ENCODE results near the gene OR2V2.

OR2V2 gene

GRCh38 chr5:181203093-181203711 lies 55.8 kb downstream of the OR2V2 start:
- Histone ChIP-seq H3K27me3 (replicated peaks in 2 of 5; ENCODE audit: control insufficient read depth in 4 of 5, insufficient read depth in 5 of 5, low read length in 4 of 5) (peaks cover 0 to 50% (median 20%) of the 10 kb centered on the region in 5 experiments), H3K9me3 (ENCODE audit: control extremely low read depth in 1 of 5, control insufficient read depth in 4 of 5, insufficient read depth in 2 of 5, low read depth in 1 of 5, low read length in 4 of 5) (no peaks in the 10 kb centered on the region), H3K4me3 (ENCODE audit: control insufficient read depth in 1 of 7, extremely low read depth in 1 of 7, insufficient read depth in 4 of 7, low read depth in 2 of 7, low read length in 6 of 7) (peak overlapping the region in 4 of 7 experiments; percentile 37 to 83 (median 73)), H3K36me3 (ENCODE audit: control insufficient read depth in 4 of 4, insufficient read depth in 4 of 4, low read length in 3 of 4) (no peaks in the 10 kb centered on the region), H3K4me1 (ENCODE audit: control extremely low read depth in 1 of 4, control insufficient read depth in 4 of 4, insufficient read depth in 4 of 4, low read length in 3 of 4) (peaks cover 1 to 41% (median 34%) of the 10 kb centered on the region in 4 experiments), H3K27ac (ENCODE audit: insufficient read depth in 1 of 2, low read depth in 1 of 2, low read length in 2 of 2, poor library complexity in 1 of 2, severe bottlenecking in 2 of 2) (no peak overlapping the region)
- ChIA-PET CTCF (interaction anchor here (1.4 to 7.2 kb wide), 3 partner anchors 12 to 33 kb away, joined by 3 to 105 read pairs (median 9); no protein-coding TSS in a partner anchor), POLR2A (interaction anchor here (0.5 to 2.4 kb wide), 2 partner anchors 12 to 15 kb away, joined by 3 to 10 read pairs; no protein-coding TSS in a partner anchor)
- DNase-seq: peak in 1 of 3 donors; percentile 42
- 89% methylated on average over 4 of the region's 11 CpGs for WGBS (ENCODE audit: insufficient coverage)

GRCh38 chr5:181203777-181204112 lies 56.4 kb downstream of the OR2V2 start:
- CTCF ChIA-PET: interaction anchor here (1.4 to 7.2 kb wide), 3 partner anchors 13 to 33 kb away, joined by 3 to 105 read pairs (median 9); no protein-coding TSS in a partner anchor
- POLR2A ChIA-PET: interaction anchor here (0.5 to 2.4 kb wide), 2 partner anchors 12 to 15 kb away, joined by 3 to 10 read pairs; no protein-coding TSS in a partner anchor
- WGBS (ENCODE audit: insufficient coverage): 3% methylated on average over 13 of the region's 17 CpGs
- Histone ChIP-seq H3K9me3 (ENCODE audit: control extremely low read depth in 1 of 5, control insufficient read depth in 4 of 5, insufficient read depth in 2 of 5, low read depth in 1 of 5, low read length in 4 of 5) (no peaks in the 10 kb centered on the region), H3K4me3 (ENCODE audit: control insufficient read depth in 1 of 7, extremely low read depth in 1 of 7, insufficient read depth in 4 of 7, low read depth in 2 of 7, low read length in 6 of 7) (peak overlapping the region; percentile 37 to 83 (median 73)), H3K27ac (ENCODE audit: insufficient read depth in 1 of 2, low read depth in 1 of 2, low read length in 2 of 2, poor library complexity in 1 of 2, severe bottlenecking in 2 of 2) (no peak overlapping the region), H3K27me3 (replicated peaks in 2 of 5; ENCODE audit: control insufficient read depth in 4 of 5, insufficient read depth in 5 of 5, low read length in 4 of 5) (peaks cover 0 to 50% (median 20%) of the 10 kb centered on the region in 5 experiments), H3K4me1 (ENCODE audit: control extremely low read depth in 1 of 4, control insufficient read depth in 4 of 4, insufficient read depth in 4 of 4, low read length in 3 of 4) (peaks cover 1 to 41% (median 34%) of the 10 kb centered on the region in 4 experiments), H3K36me3 (ENCODE audit: control insufficient read depth in 4 of 4, insufficient read depth in 4 of 4, low read length in 3 of 4) (no peaks in the 10 kb centered on the region)
- DNase-seq: no peak

GRCh38 chr5:181204113-181204825 lies 56.9 kb downstream of the OR2V2 start:
- CTCF ChIA-PET: interaction anchor here (1.4 to 7.2 kb wide), 3 partner anchors 14 to 34 kb away, joined by 3 to 105 read pairs (median 9); no protein-coding TSS in a partner anchor
- POLR2A ChIA-PET: interaction anchor here (0.5 to 2.4 kb wide), 4 partner anchors 13 to 16 kb away, joined by 3 to 10 read pairs (median 4); no protein-coding TSS in a partner anchor
- peak in 1 of 3 donors; percentile 59 for DNase-seq
- 2% methylated on average over 57 of the region's 67 CpGs for WGBS (ENCODE audit: insufficient coverage)
- Histone ChIP-seq H3K4me3 (ENCODE audit: control insufficient read depth in 1 of 7, extremely low read depth in 1 of 7, insufficient read depth in 4 of 7, low read depth in 2 of 7, low read length in 6 of 7) (peak overlapping the region; percentile 39 to 83 (median 73)), H3K27me3 (replicated peaks in 2 of 5; ENCODE audit: control insufficient read depth in 4 of 5, insufficient read depth in 5 of 5, low read length in 4 of 5) (peaks cover 0 to 50% (median 20%) of the 10 kb centered on the region in 5 experiments), H3K4me1 (ENCODE audit: control extremely low read depth in 1 of 4, control insufficient read depth in 4 of 4, insufficient read depth in 4 of 4, low read length in 3 of 4) (peaks cover 1 to 41% (median 34%) of the 10 kb centered on the region in 4 experiments), H3K9me3 (ENCODE audit: control extremely low read depth in 1 of 5, control insufficient read depth in 4 of 5, insufficient read depth in 2 of 5, low read depth in 1 of 5, low read length in 4 of 5) (no peaks in the 10 kb centered on the region), H3K27ac (ENCODE audit: insufficient read depth in 1 of 2, low read depth in 1 of 2, low read length in 2 of 2, poor library complexity in 1 of 2, severe bottlenecking in 2 of 2) (no peak overlapping the region), H3K36me3 (ENCODE audit: control insufficient read depth in 4 of 4, insufficient read depth in 4 of 4, low read length in 3 of 4) (no peaks in the 10 kb centered on the region)

GRCh38 chr5:181204826-181205760 lies 57.7 kb downstream of the OR2V2 start, which contains the start of gene TRIM7:
Gene TRIM7, minus strand, starts transcription at chr5:181205196. Its CDS starts 86 bp downstream, at chr5:181205110.
- CTCF ChIA-PET: interaction anchor here (2.4 to 7.2 kb wide), 2 partner anchors 14 to 20 kb away, joined by 9 to 105 read pairs; no protein-coding TSS in a partner anchor
- Histone ChIP-seq H3K4me3 (ENCODE audit: control insufficient read depth in 1 of 7, extremely low read depth in 1 of 7, insufficient read depth in 4 of 7, low read depth in 2 of 7, low read length in 6 of 7) (peak within 1 kb of the TSS; percentile 39 to 83 (median 73)), H3K4me1 (ENCODE audit: control extremely low read depth in 1 of 4, control insufficient read depth in 4 of 4, insufficient read depth in 4 of 4, low read length in 3 of 4) (peaks cover 1 to 41% (median 34%) of the 10 kb centered on the region in 4 experiments), H3K27ac (ENCODE audit: insufficient read depth in 1 of 2, low read depth in 1 of 2, low read length in 2 of 2, poor library complexity in 1 of 2, severe bottlenecking in 2 of 2) (no peak within 1 kb of the TSS), H3K36me3 (ENCODE audit: control insufficient read depth in 4 of 4, insufficient read depth in 4 of 4, low read length in 3 of 4) (no peaks in the 10 kb centered on the region), H3K9me3 (ENCODE audit: control extremely low read depth in 1 of 5, control insufficient read depth in 4 of 5, insufficient read depth in 2 of 5, low read depth in 1 of 5, low read length in 4 of 5) (no peaks in the 10 kb centered on the region), H3K27me3 (replicated peaks in 2 of 5; ENCODE audit: control insufficient read depth in 4 of 5, insufficient read depth in 5 of 5, low read length in 4 of 5) (peaks cover 0 to 49% (median 15%) of the 10 kb centered on the region in 5 experiments)
- no peak for DNase-seq
- POLR2A ChIA-PET: interaction anchor here (0.6 to 2.4 kb wide), 6 partner anchors 13 to 37 kb away, joined by 3 to 10 read pairs (median 4); no protein-coding TSS in a partner anchor
- WGBS (ENCODE audit: insufficient coverage): under 1% methylated on average over 84 of the region's 94 CpGs

GRCh38 chr5:181205761-181206649 lies 58.6 kb downstream of the OR2V2 start:
- peaks cover 0 to 43% (median 13%) of the 10 kb centered on the region in 5 experiments for H3K27me3 ChIP-seq (replicated peaks in 2 of 5; ENCODE audit: control insufficient read depth in 4 of 5, insufficient read depth in 5 of 5, low read length in 4 of 5)
- under 1% methylated on average over 36 of the region's 37 CpGs for WGBS (ENCODE audit: insufficient coverage)
- ChIA-PET POLR2A (interaction anchor here (0.6 to 3.0 kb wide), 6 partner anchors 11 to 20 kb away, joined by 3 to 16 read pairs (median 6); partner anchors contain the start of gene TRIM41), CTCF (interaction anchor here (1.1 to 7.2 kb wide), 6 partner anchors 9 to 33 kb away, joined by 5 to 105 read pairs (median 7); partner anchors contain the start of gene TRIM41)
- no peaks in the 10 kb centered on the region for H3K36me3 ChIP-seq (ENCODE audit: control insufficient read depth in 4 of 4, insufficient read depth in 4 of 4, low read length in 3 of 4)
- H3K4me1 ChIP-seq (ENCODE audit: control extremely low read depth in 1 of 4, control insufficient read depth in 4 of 4, insufficient read depth in 4 of 4, low read length in 3 of 4): peaks cover 1 to 41% (median 34%) of the 10 kb centered on the region in 4 experiments
- H3K4me3 ChIP-seq (ENCODE audit: control insufficient read depth in 1 of 7, extremely low read depth in 1 of 7, insufficient read depth in 4 of 7, low read depth in 2 of 7, low read length in 6 of 7): peak overlapping the region; percentile 44 to 83 (median 73)
- H3K9me3 ChIP-seq (ENCODE audit: control extremely low read depth in 1 of 5, control insufficient read depth in 4 of 5, insufficient read depth in 2 of 5, low read depth in 1 of 5, low read length in 4 of 5): no peaks in the 10 kb centered on the region
- peak in 1 of 3 donors; percentile 63 for DNase-seq
- no peak overlapping the region for H3K27ac ChIP-seq (ENCODE audit: insufficient read depth in 1 of 2, low read depth in 1 of 2, low read length in 2 of 2, poor library complexity in 1 of 2, severe bottlenecking in 2 of 2)
